DMS53 (cell line): ENCODE data around the gene GOLGA6L1.
"Not testable (repeated sequence)": the region's sequence is repeated elsewhere in the genome, so short reads cannot be mapped to it uniquely, and the experiment has no call there.

Experiments used
- DNase-seq: peaks from one replicate; lab custom pipeline; 2025; lab: John Stamatoyannopoulos, UW

Gene GOLGA6L1, protein sequence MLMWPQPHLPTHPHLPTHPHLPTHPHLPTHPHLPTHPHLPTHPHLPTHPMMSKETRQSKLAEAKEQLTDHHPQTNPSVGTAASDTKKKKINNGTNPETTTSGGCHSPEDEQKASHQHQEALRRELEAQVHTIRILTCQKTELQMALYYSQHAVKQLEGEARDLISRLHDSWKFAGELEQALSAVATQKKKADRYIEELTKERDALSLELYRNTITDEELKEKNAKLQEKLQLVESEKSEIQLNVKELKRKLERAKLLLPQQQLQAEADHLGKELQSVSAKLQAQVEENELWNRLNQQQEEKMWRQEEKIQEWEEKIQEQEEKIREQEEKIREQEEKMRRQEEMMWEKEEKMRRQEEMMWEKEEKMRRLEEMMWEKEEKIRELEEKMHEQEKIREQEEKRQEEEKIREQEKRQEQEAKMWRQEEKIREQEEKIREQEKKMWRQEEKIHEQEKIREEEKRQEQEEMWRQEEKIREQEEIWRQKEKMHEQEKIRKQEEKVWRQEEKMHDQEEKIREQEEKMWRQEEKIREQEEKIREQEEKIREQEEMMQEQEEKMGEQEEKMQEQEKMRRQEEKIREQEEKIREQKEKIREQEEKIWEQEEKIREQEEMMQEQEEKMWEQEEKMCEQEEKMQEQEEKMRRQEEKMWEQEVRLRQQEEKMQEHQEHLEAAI

DNA sequence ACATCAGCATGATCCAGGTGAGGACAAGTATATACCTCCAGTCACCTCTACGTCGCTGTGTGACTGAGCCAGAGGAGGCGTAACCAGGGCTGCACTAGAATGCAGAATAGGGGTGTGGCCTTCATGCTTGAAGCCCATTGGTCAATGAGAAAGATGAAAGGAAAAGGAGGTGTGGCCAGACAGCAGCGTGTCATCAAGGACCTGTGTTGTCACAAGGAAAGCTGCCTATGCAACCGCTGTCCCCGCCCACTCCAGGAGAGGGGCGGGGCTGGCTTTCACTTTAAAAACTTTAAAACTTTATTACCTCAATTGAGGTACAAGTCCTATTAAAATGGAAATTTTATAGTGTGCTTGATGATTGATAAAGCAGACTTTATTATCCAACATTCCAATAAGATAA, at the start of gene GOLGA6L1:
GOLGA6L1 (minus strand) TSS at position 101 of the 400 bp plus-strand sequence; CDS start at position 10, 91 bp downstream.
- not testable (repeated sequence) for DNase-seq

GRCh38 chr15:23181201-23181600, 44.6 kb upstream of the GOLGA6L1 start:
- not testable (repeated sequence) for DNase-seq

- DNase-seq: not testable (repeated sequence)
Measured at GRCh38 chr15:23180547-23180927, 43.9 kb upstream of the GOLGA6L1 start.

DNA sequence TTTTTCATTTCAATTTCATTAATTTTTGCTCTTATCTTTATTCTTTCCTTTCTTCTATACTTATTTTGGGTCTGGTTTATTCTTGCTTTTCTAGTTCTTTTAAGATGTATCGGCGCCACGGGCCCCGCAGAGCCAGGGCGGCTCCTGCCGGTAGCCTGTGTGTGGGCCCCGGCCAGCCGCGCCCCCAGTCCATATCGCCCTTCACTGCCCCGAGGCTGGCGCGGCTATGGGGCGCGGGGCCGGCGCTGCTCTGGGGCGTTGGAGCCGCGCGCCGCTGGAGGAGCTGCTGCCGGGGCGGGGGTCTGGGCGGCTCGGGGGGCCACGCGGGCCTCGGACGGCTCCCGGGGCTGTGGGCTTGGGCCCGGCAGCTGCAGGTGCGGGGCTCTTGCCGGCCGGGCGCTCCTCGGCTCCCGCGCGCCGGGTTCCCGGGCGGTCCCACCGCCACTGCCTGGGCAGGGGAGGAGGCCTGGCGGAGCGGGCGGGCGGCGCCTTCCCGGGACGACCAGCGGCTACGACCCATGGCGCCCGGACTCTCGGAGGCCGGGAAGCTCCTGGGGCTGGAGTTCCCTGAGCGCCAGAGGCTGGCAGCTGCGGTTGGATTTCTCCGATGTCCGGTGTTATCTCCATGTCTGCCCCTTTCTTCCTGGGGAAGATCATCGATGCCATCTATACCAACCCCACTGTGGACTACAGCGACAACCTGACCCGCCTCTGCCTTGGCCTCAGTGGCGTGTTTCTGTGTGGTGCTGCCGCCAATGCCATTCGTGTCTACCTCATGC, 43.3 kb upstream of the GOLGA6L1 start:
- not testable (repeated sequence) for DNase-seq

DNA sequence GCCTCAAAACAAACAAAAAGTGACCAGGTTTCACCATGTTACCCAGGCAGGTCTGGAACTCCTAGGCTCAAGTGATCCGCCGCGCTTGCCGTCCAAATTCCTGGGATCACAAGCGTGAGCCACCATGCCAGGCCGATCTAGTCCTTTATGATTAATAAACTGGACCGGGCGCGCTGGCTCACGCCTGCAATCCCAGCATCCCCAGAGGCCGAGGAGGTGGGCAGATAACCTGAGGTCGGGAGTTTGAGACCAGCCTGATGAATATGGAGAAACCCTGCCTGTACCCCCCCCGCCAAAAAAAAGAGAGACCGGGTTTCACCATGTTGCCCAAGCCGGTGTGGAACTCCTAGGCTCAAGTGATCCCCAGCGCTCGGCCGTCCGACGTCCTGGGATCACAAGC, 40.1 kb upstream of the GOLGA6L1 start:
- DNase-seq: not testable (repeated sequence)

- DNase-seq: not testable (repeated sequence)
Measured at GRCh38 chr15:23175606-23176005, 39.0 kb upstream of the GOLGA6L1 start.

- not testable (repeated sequence) for DNase-seq
Measured at GRCh38 chr15:23174609-23175140, 38.1 kb upstream of the GOLGA6L1 start.

DNA sequence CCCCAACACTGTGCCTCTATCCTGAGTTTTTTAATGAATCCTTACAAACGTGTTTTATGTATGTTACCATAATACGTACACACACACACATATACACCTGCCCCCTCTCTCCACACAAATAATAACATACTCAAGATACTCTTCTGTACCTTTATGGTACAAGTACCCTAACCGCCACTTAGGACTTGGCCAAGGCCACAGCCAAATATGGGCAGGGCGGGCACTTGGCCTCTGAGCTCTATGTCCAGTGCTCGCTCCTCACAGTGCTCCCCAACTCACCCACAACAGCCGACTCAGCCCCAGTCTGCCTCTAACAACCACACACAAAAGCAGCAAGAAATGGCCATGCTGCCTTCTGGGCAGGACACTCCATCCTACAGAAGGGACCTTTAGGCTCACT, 3.8 kb downstream of the GOLGA6L1 start:
- DNase-seq: not testable (repeated sequence)

GRCh38 chr15:23118208-23118607, 18.4 kb downstream of the GOLGA6L1 start:
- no peak for DNase-seq

GRCh38 chr15:23095796-23096195, 40.8 kb downstream of the GOLGA6L1 start:
- no peak for DNase-seq

GRCh38 chr15:23083115-23083514, 53.5 kb downstream of the GOLGA6L1 start:
- peak; percentile 20 for DNase-seq

GRCh38 chr15:23081996-23082737, 54.5 kb downstream of the GOLGA6L1 start:
- DNase-seq: peak; percentile 81

GRCh38 chr15:23081271-23081670, 55.4 kb downstream of the GOLGA6L1 start:
- peak; percentile 70 for DNase-seq

DNA sequence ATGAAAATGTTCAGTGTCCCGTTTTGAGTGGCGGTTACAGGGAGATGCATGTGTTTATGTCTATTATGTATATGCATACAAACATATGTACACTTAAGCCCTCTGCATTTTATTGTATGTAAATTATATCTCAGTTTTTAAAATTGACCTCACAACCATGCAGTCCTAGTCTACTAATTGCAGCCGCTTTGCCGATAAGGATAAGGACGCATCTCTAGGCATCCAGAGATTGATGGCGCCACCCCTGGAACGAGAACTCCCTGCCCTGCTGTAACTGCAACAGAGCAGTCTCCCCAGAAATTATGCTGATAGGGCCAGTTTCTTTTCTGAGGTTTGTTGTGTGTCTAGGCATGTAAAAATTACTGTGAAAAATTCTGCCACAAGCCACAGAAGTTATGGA, 56.9 kb downstream of the GOLGA6L1 start:
- DNase-seq: no peak
